K562 (cell line): Measurements from ENCODE around the gene ABT1.

Experiments used
- CBX3 ChIP-seq, 2 experiments: IDR thresholded peaks; 1 replicate in 1 of 2; 2 replicates in 1 of 2; pipeline ENCODE4 v1.6.1; 2012; ENCODE audit warnings: inconsistent platforms in 2 of 2, low read length in 2 of 2, borderline replicate concordance in 1 of 2, control low read depth in 1 of 2
- CTCF ChIP-seq, 3 experiments: IDR thresholded peaks in 2 of 3; conservative IDR thresholded peaks in 1 of 3; 2 replicates each; pipeline ENCODE4 v1.5.1; 2011 to 2012; ENCODE audit warnings: low read length in 3 of 3, mild to moderate bottlenecking in 3 of 3, control low read depth in 2 of 3, improper control_type of control experiment in 1 of 3, inconsistent platforms in 1 of 3, low read depth in 1 of 3, mixed read lengths in 1 of 3, moderate library complexity in 1 of 3; ENCODE audit not compliant: insufficient read depth in 2 of 3
- DIDO1 ChIP-seq: fragments of 450-650 bp; IDR thresholded peaks from 2 replicates; pipeline ENCODE4 v1.6.1; 2016; ENCODE audit warnings: low read depth, missing biosample characterization, missing genetic modification characterization
- EP400 ChIP-seq: fragments of 450-650 bp; IDR thresholded peaks from 2 replicates; pipeline ENCODE4 v1.6.1; 2017; ENCODE audit warnings: antibody characterized with exemption, mild to moderate bottlenecking, moderate library complexity
- HNRNPUL1 ChIP-seq: fragments of 200-400 bp; formaldehyde crosslinking; IDR thresholded peaks from 2 replicates; pipeline ENCODE4 v1.6.1; 2017; ENCODE audit warnings: low read length
- IRF9 ChIP-seq: fragments of 450-650 bp; IDR thresholded peaks from 2 replicates; pipeline ENCODE4 v1.6.1; 2016; ENCODE audit warnings: missing biosample characterization, missing genetic modification characterization
- MAFK ChIP-seq: IDR thresholded peaks from 2 replicates; pipeline ENCODE4 v1.6.1; 2011; ENCODE audit warnings: low read length, improper control_type of control experiment
- MTA1 ChIP-seq: fragments of 450-650 bp; IDR thresholded peaks from 2 replicates; pipeline ENCODE4 v1.6.1; 2017; ENCODE audit warnings: borderline replicate concordance

GRCh38 chr6:26581164-26581915 lies 15.4 kb upstream of the ABT1 start:
- no peak for TF ChIP-seq IRF9 (tag)
- TF ChIP-seq MAFK, result no peak
- no peak for TF ChIP-seq CTCF (IDR thresholded peaks at IDR 0.05 in 2 of 3, conservative IDR thresholded peaks at IDR 0.05 in 1 of 3; ENCODE audit: insufficient read depth in 2 of 3, low read depth in 1 of 3, low read length in 3 of 3)
- no peak for TF ChIP-seq EP400
- TF ChIP-seq DIDO1 (tag), result no peak
- no peak for TF ChIP-seq HNRNPUL1
- no peak for TF ChIP-seq CBX3 (IDR thresholded peaks at IDR 0.05; ENCODE audit: borderline replicate concordance in 1 of 2, low read length in 2 of 2)
- no peak for TF ChIP-seq MTA1
